IPS-NIHi7 (cell line): Measurements from ENCODE around the gene NUTM2E.
"Not testable (repeated sequence)": the region's sequence is repeated elsewhere in the genome, so short reads cannot be mapped to it uniquely, and the experiment has no call there.

Experiments
- DNase-seq: peaks from one replicate; pipeline ENCODE4 v3.0.0; 2012; ENCODE audit warnings: mixed read lengths; ENCODE audit errors: extremely low spot score

NUTM2E gene

GRCh38 chr10:79862803-79863202 lies 36.3 kb downstream of the NUTM2E start:
- not testable (repeated sequence) for DNase-seq

- not testable (repeated sequence) for DNase-seq
Observed at GRCh38 chr10:79866903-79867551, 40.5 kb downstream of the NUTM2E start.

DNA sequence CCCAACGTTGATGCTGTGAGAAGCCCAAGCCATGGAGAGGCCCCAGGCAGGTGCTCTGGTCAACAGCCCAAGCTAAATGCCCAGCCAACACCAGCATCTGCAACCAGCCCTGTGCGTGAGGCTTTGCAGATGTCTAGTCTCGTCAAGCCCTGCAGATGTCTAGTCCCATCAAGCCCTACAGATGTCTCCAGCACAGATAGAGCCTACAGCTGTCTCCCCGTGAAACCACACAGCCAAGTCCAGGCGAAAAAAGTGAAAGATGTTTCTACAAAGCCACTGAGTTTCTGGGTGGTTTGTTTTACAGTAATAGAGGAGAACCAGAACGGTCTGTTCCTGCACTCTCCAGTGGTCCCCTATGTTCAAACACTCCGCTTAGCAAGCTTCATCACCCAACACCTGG lies 41.5 kb downstream of the NUTM2E start:
- DNase-seq, result not testable (repeated sequence)

DNA sequence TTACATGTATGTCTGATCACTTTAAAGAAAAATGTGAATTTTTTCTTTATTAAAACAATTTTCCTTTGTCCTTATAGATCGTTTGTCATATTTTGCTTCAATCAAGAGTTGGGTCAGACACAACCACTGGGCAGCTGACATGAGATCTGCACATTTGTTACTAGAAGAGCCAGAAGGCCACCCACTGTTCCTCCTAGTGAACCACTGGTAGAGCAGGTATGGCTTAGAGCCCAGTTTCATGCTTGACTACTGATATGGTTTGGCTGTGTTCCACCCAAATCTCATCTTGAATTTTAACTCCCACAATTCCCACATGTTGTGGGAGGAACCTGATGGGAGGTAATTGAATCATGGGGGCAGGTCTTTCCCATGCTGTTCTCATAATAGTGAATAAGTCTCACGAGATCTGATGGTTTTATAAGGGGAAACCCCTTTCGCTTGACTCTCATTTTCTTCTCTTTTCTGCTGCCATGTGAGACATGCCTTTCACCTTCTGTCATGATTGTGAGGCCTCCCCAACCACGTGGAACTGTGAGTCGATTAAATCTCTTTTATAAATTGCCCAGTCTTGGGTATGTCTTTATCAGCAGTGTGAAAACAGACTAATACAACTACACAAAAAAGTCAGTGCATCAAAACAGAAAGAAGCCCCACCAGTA lies 43.0 kb downstream of the NUTM2E start:
- not testable (repeated sequence) for DNase-seq

GRCh38 chr10:79871729-79872128 lies 45.2 kb downstream of the NUTM2E start:
- DNase-seq, result not testable (repeated sequence)
